Stromal cell of bone marrow (primary cell): ENCODE measurements around the gene JMJD6.

ENCODE experiments used
- DNase-seq: peaks from one replicate; pipeline ENCODE4 v3.0.0-alpha.2; 2012; ENCODE audit warnings: low read depth

JMJD6 gene

DNA sequence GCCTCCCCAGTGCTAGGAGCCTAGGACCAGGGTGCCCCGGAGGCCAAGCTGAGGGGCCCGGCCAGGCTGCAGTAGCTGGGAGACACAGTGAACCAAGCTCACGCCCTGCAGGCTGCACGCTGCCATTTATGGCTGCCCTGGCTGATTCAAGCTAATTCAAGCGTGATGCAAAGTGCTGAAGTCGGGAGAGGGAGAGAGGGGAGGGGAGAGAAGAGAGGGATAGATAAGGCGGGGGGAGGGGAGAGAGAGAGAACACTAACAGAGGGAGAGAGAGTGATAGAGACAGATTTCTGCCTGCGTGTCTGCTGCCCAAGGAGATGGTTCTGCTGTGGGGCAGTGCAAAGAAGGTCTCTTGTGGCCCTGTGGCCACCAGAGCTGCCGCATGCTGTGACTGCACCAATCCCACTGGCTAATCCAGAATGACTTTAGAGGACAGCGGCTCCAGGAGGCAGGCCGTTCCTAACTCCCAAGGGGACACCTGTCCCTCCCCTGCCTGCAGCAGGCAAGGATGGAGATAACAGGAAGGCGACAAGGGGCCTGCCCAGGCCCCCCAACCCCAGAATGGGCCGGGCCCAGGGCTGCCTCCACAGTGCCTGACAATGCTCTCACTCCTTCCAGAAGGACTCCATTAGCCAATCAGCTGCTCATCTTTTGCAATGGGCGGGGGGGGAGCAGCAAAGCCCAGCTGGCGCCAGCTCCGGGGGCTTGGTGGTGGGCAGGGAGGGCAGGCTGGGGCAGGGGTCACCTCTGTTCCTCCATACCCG, 28.5 kb downstream of the JMJD6 start:
- no peak for DNase-seq

DNA sequence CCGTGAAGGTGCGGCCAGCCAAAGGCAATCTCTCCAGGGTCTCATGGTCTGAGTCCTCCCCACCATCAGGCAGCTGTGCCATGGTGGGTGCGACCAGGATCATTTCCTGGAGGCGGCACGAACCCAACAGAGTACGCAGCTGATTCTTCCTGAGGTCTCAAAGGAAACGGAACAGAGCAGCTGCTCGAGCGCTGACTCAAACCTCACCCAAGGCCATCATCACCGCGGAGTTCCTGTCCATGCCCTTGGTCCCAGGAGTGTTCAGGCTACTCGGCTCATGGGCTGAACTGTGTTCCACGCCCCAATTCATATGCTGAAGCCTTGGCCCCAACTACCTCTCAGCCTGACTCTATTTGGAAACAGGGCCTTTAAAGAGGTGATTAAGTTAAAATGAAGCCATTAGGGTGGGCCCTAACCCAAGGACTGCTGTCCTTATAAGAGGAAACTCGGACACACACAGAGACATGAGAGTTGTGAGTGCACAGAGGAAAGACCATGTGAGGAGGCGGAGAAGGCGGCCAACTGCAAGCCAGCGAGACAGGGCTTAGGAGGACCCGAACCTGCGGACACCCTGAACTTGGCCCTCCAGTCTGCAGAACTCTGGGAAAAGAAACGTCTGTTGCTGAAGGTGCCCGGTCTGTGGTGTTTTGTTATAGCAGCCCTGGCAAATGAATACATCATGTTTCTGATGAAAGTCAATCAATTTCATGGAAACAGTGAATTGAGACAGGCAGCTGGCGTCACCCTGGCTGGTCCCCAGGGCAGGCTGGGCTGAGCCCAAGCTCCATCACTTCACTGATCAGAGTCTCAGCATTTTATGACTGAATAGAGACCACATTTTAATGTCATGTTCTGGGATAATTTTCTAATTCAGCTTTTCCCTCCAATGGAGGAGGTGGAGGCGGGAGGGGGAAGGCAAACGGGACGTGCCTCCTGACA, 29.4 kb downstream of the JMJD6 start:
- DNase-seq = no peak

- DNase-seq = no peak
Observed at GRCh38 chr17:76695059-76695831, 31.2 kb downstream of the JMJD6 start.

- no peak for DNase-seq
Observed at GRCh38 chr17:76691379-76692191, 34.8 kb downstream of the JMJD6 start.

DNA sequence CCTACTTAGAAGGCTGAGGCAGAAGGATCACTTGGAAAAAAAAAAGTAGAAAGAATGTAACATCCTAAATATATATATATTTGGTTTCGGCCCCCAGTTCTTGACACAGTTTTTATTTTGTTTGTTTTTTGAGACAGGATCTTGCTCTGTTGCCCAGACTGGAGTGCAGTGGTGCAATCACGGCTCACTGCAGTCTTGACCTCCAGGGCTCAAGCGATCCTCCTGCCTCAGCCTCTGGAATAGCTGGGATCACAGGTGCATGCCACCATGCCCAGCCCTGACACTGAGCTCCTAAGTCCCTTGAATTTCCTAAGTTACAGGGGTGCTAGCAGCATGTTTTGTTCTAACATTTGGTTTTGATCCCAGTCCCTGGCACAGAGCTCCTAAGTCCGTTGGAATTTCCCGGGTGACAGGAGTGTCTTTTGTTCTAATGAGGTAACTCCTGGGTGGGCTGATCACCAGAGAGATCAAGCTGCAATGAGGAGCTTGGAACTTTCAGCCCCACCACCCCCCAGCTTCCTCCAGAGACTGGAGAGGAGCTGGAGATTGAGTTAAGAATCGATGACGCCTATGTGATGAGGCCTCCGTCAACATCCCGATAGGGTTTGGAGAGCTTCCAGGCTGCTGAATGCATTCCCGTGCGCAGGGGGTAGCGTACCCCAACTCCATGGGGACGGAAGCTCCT, 35.7 kb downstream of the JMJD6 start:
- no peak for DNase-seq

GRCh38 chr17:76689859-76690258, 36.5 kb downstream of the JMJD6 start:
- DNase-seq = no peak

DNA sequence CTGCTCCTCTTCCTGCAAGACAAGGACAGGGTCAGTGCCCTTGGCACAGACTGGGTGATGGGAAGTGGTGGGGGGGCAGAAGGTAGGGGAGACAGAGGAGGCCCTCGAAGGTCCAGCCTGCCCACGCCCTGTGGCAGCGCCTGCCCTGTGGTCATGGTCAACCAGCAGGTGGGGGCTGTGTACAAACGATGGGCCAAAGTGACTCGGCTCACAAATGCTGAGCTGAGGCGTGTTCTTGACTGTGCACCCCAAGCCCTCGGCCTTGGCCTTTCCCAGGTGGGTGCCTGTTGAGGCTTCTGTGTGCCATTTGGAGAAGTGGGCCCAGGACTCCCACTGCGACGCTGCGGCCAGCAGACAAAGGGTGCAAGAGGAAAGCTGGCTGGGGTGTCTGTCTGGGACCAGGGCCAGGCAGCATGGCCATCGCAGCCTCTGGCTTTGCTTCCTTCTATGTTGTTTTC, 38.2 kb downstream of the JMJD6 start:
- DNase-seq = no peak

GRCh38 chr17:76687298-76688164, 38.9 kb downstream of the JMJD6 start:
- DNase-seq = peak; percentile 50

- DNase-seq = no peak
Observed at GRCh38 chr17:76686538-76687297, 39.7 kb downstream of the JMJD6 start.

GRCh38 chr17:76685846-76686245, 40.6 kb downstream of the JMJD6 start:
- no peak for DNase-seq

DNA sequence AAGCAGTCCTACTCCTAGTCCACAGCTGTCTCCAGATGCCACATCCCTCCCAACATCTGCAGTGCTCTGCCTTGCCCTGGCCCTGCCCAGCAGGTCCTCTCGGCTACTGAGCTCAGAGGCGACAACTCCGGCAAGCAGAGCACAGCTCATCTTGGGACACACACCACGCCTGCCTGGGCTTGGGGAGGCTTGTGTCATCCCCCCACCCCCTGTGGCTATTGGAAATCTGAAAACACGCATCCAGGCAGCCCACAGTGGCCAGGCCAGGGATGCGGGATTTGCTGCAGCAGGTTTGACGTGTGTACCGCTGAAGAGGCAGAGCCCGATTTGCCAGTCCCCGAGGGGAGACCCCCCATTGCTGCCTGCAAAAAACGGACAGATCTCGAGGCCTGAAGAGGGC, 41.0 kb downstream of the JMJD6 start:
- DNase-seq = no peak

DNA sequence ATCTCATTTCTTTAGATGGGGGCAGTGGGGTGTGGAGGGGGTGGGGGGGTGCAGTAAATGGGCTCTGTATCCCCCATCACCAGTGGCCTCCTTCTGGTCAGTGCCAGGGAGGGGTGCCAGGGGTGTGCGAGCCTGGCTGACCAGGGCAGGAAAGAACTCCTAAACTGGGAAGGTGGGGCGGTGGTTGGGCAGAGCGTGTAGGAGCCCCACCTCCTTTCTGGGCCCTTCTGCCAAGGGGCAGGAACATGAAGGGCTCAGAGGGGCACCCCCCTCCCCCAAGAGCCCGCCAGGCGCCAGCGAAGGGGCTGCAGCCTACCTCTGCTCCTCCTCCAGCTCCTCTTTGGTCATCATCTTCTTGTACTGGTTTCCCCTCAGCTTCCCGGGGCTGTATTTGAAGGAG, 41.6 kb downstream of the JMJD6 start:
- no peak for DNase-seq

GRCh38 chr17:76683921-76684745, 42.3 kb downstream of the JMJD6 start:
- no peak for DNase-seq

- no peak for DNase-seq
Observed at GRCh38 chr17:76683011-76683755, 43.2 kb downstream of the JMJD6 start.

- DNase-seq = no peak
Observed at GRCh38 chr17:76682296-76682695, 44.1 kb downstream of the JMJD6 start.

GRCh38 chr17:76681222-76682137, 44.9 kb downstream of the JMJD6 start:
- no peak for DNase-seq
